HEK293 (cell line): Measurements from ENCODE around the gene ARHGAP24.

Source experiments
- BCL11B ChIP-seq: fragments of 450-650 bp; formaldehyde crosslinking; IDR thresholded peaks from 2 replicates; pipeline ENCODE4 v1.5.1; 2016; ENCODE audit warnings: low read depth, missing biosample characterization, missing genetic modification characterization
- GLI4 ChIP-seq: fragments of 450-650 bp; formaldehyde crosslinking; IDR thresholded peaks from 2 replicates; pipeline ENCODE4 v1.5.1; 2016; ENCODE audit warnings: missing biosample characterization, missing genetic modification characterization
- IKZF3 ChIP-seq: fragments of 450-650 bp; IDR thresholded peaks from 2 replicates; pipeline ENCODE4 v1.5.0; 2018; ENCODE audit warnings: missing biosample characterization, mild to moderate bottlenecking, missing genetic modification characterization, moderate library complexity
- KLF9 ChIP-seq: fragments of 450-650 bp; formaldehyde crosslinking; IDR thresholded peaks from 2 replicates; pipeline ENCODE4 v1.5.1; 2016; ENCODE audit warnings: missing biosample characterization, missing genetic modification characterization, low read depth
- MZF1 ChIP-seq: fragments of 450-650 bp; formaldehyde crosslinking; IDR thresholded peaks from 2 replicates; pipeline ENCODE4 v1.5.1; 2017; ENCODE audit warnings: missing biosample characterization, missing genetic modification characterization, borderline replicate concordance
- SCRT1 ChIP-seq: fragments of 450-650 bp; formaldehyde crosslinking; IDR thresholded peaks from 2 replicates; pipeline ENCODE4 v1.5.1; 2016; ENCODE audit warnings: missing biosample characterization, missing genetic modification characterization, borderline replicate concordance
- TRIM28 ChIP-seq: IDR thresholded peaks from 2 replicates; pipeline ENCODE4 v1.6.1; 2011; ENCODE audit warnings: low read length, control low read depth, borderline replicate concordance
- WT1 ChIP-seq: fragments of 450-650 bp; formaldehyde crosslinking; IDR thresholded peaks from 2 replicates; pipeline ENCODE4 v1.5.1; 2016; ENCODE audit warnings: missing biosample characterization, missing genetic modification characterization
- ZEB2 ChIP-seq: fragments of 450-650 bp; formaldehyde crosslinking; IDR thresholded peaks from 2 replicates; pipeline ENCODE4 v1.5.1; 2016; ENCODE audit warnings: missing biosample characterization, missing genetic modification characterization
- ZNF155 ChIP-seq: fragments of 450-650 bp; formaldehyde crosslinking; IDR thresholded peaks from 2 replicates; pipeline ENCODE4 v1.5.1; 2016; ENCODE audit warnings: missing biosample characterization, missing genetic modification characterization
- ZNF175 ChIP-seq: fragments of 450-650 bp; formaldehyde crosslinking; IDR thresholded peaks from 2 replicates; pipeline ENCODE4 v1.5.1; 2016; ENCODE audit warnings: missing biosample characterization, missing genetic modification characterization
- ZNF423 ChIP-seq: fragments of 450-650 bp; formaldehyde crosslinking; IDR thresholded peaks from 2 replicates; pipeline ENCODE4 v1.5.1; 2016; ENCODE audit warnings: missing biosample characterization, missing genetic modification characterization
- ZNF514 ChIP-seq: fragments of 450-650 bp; formaldehyde crosslinking; IDR thresholded peaks from 2 replicates; pipeline ENCODE4 v1.5.1; 2016; ENCODE audit warnings: missing biosample characterization, missing genetic modification characterization
- ZNF530 ChIP-seq: fragments of 450-650 bp; formaldehyde crosslinking; IDR thresholded peaks from 2 replicates; pipeline ENCODE4 v1.5.1; 2016; ENCODE audit warnings: low read depth, missing biosample characterization, missing genetic modification characterization
- ZNF571 ChIP-seq: fragments of 450-650 bp; formaldehyde crosslinking; IDR thresholded peaks from 2 replicates; pipeline ENCODE4 v1.5.0; 2017; ENCODE audit warnings: missing biosample characterization, missing genetic modification characterization
- ZNF664 ChIP-seq: fragments of 450-650 bp; formaldehyde crosslinking; IDR thresholded peaks from 2 replicates; pipeline ENCODE4 v1.5.1; 2016; ENCODE audit warnings: missing biosample characterization, missing genetic modification characterization
- TF ChIP-seq, protein P1 (sequence below): fragments of 450-650 bp; formaldehyde crosslinking; IDR thresholded peaks from 2 replicates; pipeline ENCODE4; 2016; ENCODE audit warnings: missing biosample characterization, missing genetic modification characterization
- TF ChIP-seq, protein P2 (sequence below): fragments of 450-650 bp; formaldehyde crosslinking; IDR thresholded peaks from 2 replicates; pipeline ENCODE4 v1.5.1; 2016; ENCODE audit warnings: missing biosample characterization, missing genetic modification characterization
- TF ChIP-seq, protein P3 (sequence below): fragments of 450-650 bp; formaldehyde crosslinking; IDR thresholded peaks from 2 replicates; pipeline ENCODE4 v1.5.1; 2016; ENCODE audit warnings: missing biosample characterization, missing genetic modification characterization, borderline replicate concordance
- TF ChIP-seq, protein P4 (sequence below): fragments of 450-650 bp; formaldehyde crosslinking; optimal IDR thresholded peaks from 2 replicates; pipeline ENCODE3; 2016; ENCODE audit warnings: missing biosample characterization, mild to moderate bottlenecking, missing genetic modification characterization
- TF ChIP-seq, protein P5 (sequence below): fragments of 450-650 bp; formaldehyde crosslinking; IDR thresholded peaks from 2 replicates; pipeline ENCODE4 v1.5.1; 2016; ENCODE audit warnings: missing biosample characterization, missing genetic modification characterization
- TF ChIP-seq, protein P6 (sequence below): fragments of 450-650 bp; formaldehyde crosslinking; IDR thresholded peaks from 2 replicates; pipeline ENCODE4 v1.5.1; 2017; ENCODE audit warnings: missing biosample characterization, mild to moderate bottlenecking, missing genetic modification characterization, moderate library complexity
- TF ChIP-seq, protein P7 (sequence below): fragments of 450-650 bp; formaldehyde crosslinking; IDR thresholded peaks from 2 replicates; pipeline ENCODE4 v1.5.1; 2016; ENCODE audit warnings: missing biosample characterization, missing genetic modification characterization
- TF ChIP-seq, protein P8 (sequence below): fragments of 450-650 bp; formaldehyde crosslinking; IDR thresholded peaks from 2 replicates; pipeline ENCODE4 v1.5.1; 2017; ENCODE audit warnings: missing biosample characterization, missing genetic modification characterization
- TF ChIP-seq, protein P9 (sequence below): fragments of 450-650 bp; formaldehyde crosslinking; IDR thresholded peaks from 2 replicates; pipeline ENCODE4 v1.5.1; 2016; ENCODE audit warnings: missing biosample characterization, missing genetic modification characterization

The ARHGAP24 gene

DNA sequence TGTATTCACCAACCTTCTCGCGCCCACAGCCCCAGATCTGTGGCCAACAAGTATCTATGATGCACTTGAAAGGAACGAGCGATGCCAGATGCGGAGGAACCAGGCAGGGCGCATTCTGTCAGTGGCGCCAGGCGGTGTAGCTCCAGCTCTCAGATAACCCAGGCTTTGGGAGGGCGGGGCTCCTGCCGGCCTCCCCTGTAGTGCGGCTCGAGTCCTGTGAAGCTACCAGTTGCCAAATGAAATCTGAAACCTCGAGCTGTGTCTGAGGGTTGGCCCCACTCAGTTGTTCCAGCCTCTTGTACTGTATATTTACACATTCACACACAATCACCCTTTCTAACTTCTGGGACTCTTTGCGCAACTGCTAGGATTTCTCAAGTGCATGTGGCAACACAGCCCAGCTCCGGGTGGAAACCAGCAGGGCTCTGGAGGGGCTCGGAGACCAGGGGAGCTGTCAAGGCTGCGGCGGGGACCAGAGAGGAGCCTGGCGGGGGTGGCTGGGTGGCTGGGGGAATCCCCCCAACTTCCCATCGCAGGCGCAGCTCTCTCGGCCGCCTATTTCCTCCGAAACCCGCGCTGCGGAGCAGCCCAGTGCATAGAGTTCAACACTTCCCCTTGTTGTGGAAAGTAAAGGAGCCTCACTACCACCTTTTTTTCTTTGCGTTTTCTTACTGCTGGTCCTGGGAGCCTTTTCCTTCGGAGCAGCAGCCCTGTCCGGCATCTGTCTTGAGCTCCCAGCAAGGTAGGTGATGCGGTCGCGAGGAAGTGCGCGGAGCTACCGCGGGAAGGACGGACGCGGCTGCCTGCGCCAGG is at the start of gene ARHGAP24 (continued):
- TF ChIP-seq, protein P1, sequence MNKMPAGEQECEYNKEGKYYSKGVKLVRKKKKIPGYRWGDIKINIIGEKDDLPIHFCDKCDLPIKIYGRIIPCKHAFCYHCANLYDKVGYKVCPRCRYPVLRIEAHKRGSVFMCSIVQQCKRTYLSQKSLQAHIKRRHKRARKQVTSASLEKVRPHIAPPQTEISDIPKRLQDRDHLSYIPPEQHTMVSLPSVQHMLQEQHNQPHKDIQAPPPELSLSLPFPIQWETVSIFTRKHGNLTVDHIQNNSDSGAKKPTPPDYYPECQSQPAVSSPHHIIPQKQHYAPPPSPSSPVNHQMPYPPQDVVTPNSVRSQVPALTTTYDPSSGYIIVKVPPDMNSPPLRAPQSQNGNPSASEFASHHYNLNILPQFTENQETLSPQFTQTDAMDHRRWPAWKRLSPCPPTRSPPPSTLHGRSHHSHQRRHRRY (tag by site-specific recombination) = no peak
- TF ChIP-seq, protein P2, sequence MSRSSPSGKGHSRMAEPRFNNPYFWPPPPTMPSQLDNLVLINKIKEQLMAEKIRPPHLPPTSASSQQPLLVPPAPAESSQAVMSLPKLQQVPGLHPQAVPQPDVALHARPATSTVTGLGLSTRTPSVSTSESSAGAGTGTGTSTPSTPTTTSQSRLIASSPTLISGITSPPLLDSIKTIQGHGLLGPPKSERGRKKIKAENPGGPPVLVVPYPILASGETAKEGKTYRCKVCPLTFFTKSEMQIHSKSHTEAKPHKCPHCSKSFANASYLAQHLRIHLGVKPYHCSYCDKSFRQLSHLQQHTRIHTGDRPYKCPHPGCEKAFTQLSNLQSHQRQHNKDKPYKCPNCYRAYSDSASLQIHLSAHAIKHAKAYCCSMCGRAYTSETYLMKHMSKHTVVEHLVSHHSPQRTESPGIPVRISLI = no peak
- peak; percentile 83; the same call in 1 of the 2 replicates for TF ChIP-seq TRIM28
- TF ChIP-seq WT1 (tag by site-specific recombination) = no peak
- TF ChIP-seq, protein P3, sequence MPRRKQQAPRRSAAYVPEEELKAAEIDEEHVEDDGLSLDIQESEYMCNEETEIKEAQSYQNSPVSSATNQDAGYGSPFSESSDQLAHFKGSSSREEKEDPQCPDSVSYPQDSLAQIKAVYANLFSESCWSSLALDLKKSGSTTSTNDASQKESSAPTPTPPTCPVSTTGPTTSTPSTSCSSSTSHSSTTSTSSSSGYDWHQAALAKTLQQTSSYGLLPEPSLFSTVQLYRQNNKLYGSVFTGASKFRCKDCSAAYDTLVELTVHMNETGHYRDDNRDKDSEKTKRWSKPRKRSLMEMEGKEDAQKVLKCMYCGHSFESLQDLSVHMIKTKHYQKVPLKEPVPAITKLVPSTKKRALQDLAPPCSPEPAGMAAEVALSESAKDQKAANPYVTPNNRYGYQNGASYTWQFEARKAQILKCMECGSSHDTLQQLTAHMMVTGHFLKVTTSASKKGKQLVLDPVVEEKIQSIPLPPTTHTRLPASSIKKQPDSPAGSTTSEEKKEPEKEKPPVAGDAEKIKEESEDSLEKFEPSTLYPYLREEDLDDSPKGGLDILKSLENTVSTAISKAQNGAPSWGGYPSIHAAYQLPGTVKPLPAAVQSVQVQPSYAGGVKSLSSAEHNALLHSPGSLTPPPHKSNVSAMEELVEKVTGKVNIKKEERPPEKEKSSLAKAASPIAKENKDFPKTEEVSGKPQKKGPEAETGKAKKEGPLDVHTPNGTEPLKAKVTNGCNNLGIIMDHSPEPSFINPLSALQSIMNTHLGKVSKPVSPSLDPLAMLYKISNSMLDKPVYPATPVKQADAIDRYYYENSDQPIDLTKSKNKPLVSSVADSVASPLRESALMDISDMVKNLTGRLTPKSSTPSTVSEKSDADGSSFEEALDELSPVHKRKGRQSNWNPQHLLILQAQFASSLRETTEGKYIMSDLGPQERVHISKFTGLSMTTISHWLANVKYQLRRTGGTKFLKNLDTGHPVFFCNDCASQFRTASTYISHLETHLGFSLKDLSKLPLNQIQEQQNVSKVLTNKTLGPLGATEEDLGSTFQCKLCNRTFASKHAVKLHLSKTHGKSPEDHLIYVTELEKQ (tag by site-specific recombination) = no peak
- TF ChIP-seq, protein P4, sequence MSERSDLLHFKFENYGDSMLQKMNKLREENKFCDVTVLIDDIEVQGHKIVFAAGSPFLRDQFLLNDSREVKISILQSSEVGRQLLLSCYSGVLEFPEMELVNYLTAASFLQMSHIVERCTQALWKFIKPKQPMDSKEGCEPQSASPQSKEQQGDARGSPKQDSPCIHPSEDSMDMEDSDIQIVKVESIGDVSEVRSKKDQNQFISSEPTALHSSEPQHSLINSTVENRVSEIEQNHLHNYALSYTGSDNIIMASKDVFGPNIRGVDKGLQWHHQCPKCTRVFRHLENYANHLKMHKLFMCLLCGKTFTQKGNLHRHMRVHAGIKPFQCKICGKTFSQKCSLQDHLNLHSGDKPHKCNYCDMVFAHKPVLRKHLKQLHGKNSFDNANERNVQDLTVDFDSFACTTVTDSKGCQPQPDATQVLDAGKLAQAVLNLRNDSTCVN (tag by site-specific recombination) = peak; percentile 36
- TF ChIP-seq, protein P5, sequence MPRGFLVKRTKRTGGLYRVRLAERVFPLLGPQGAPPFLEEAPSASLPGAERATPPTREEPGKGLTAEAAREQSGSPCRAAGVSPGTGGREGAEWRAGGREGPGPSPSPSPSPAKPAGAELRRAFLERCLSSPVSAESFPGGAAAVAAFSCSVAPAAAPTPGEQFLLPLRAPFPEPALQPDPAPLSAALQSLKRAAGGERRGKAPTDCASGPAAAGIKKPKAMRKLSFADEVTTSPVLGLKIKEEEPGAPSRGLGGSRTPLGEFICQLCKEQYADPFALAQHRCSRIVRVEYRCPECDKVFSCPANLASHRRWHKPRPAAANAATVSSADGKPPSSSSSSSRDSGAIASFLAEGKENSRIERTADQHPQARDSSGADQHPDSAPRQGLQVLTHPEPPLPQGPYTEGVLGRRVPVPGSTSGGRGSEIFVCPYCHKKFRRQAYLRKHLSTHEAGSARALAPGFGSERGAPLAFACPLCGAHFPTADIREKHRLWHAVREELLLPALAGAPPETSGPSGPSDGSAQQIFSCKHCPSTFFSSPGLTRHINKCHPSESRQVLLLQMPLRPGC (tag by site-specific recombination) = no peak
- no peak for TF ChIP-seq GLI4
- no peak for TF ChIP-seq IKZF3 (tag by site-specific recombination)
- TF ChIP-seq ZNF423 (tag by site-specific recombination) = no peak
- peak; percentile 61; the same call in 1 of the 2 replicates for TF ChIP-seq ZEB2 (tag by site-specific recombination)
- TF ChIP-seq ZNF664 = no peak
- TF ChIP-seq, protein P6, sequence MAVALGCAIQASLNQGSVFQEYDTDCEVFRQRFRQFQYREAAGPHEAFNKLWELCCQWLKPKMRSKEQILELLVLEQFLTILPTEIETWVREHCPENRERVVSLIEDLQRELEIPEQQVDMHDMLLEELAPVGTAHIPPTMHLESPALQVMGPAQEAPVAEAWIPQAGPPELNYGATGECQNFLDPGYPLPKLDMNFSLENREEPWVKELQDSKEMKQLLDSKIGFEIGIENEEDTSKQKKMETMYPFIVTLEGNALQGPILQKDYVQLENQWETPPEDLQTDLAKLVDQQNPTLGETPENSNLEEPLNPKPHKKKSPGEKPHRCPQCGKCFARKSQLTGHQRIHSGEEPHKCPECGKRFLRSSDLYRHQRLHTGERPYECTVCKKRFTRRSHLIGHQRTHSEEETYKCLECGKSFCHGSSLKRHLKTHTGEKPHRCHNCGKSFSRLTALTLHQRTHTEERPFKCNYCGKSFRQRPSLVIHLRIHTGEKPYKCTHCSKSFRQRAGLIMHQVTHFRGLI (tag by site-specific recombination) = peak; percentile 62
- peak; percentile 73 for TF ChIP-seq MZF1 (tag by site-specific recombination)
- TF ChIP-seq, protein P7, sequence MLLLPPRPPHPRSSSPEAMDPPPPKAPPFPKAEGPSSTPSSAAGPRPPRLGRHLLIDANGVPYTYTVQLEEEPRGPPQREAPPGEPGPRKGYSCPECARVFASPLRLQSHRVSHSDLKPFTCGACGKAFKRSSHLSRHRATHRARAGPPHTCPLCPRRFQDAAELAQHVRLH (tag by site-specific recombination) = no peak
- no peak for TF ChIP-seq ZNF571
- TF ChIP-seq KLF9 (tag by site-specific recombination) = no peak
- no peak for TF ChIP-seq SCRT1
- TF ChIP-seq ZNF175 (tag by site-specific recombination) = no peak
- TF ChIP-seq, protein P8, sequence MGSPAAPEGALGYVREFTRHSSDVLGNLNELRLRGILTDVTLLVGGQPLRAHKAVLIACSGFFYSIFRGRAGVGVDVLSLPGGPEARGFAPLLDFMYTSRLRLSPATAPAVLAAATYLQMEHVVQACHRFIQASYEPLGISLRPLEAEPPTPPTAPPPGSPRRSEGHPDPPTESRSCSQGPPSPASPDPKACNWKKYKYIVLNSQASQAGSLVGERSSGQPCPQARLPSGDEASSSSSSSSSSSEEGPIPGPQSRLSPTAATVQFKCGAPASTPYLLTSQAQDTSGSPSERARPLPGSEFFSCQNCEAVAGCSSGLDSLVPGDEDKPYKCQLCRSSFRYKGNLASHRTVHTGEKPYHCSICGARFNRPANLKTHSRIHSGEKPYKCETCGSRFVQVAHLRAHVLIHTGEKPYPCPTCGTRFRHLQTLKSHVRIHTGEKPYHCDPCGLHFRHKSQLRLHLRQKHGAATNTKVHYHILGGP (tag by site-specific recombination) = no peak
- no peak for TF ChIP-seq ZNF155
- no peak for TF ChIP-seq BCL11B
- TF ChIP-seq ZNF530 (tag by site-specific recombination) = no peak
- TF ChIP-seq ZNF514 (tag by site-specific recombination) = no peak
- TF ChIP-seq, protein P9, sequence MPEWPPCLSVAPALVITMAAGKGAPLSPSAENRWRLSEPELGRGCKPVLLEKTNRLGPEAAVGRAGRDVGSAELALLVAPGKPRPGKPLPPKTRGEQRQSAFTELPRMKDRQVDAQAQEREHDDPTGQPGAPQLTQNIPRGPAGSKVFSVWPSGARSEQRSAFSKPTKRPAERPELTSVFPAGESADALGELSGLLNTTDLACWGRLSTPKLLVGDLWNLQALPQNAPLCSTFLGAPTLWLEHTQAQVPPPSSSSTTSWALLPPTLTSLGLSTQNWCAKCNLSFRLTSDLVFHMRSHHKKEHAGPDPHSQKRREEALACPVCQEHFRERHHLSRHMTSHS (tag by site-specific recombination) = no peak
